GM12892 (cell line): ENCODE data around the gene TMEM255B.

ENCODE experiments used
- POLR2A ChIP-seq: IDR thresholded peaks from 2 replicates; pipeline ENCODE4 v1.6.1; 2011; ENCODE audit warnings: low read depth, low read length, control low read depth
- POLR2AphosphoS5 ChIP-seq: IDR thresholded peaks from 2 replicates; pipeline ENCODE4 v1.6.1; 2011; ENCODE audit warnings: low read depth, low read length, control low read depth

DNA sequence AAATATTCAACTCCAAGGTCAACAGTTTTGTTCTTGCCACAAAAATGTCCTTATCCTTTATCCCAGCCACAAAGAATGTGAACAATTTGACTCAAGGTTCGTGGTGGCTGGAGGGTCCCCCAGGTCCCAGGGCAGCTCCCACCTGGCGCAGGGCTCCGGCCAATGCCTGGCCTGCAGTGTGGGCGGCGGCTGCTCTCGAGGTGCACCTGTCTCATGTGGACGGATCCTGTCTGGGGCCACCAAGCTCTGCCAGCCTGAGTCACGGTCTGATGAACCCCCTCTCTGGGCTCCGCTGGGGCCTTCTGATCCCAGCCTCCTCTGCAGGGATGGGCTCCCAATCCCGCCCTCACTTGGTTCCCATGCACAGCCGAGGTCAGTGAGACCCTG, 55.4 kb downstream of the TMEM255B start:
- TF ChIP-seq POLR2A: no peak
- TF ChIP-seq POLR2AphosphoS5: no peak
